Hindlimb muscle (tissue), 1 donor: ENCODE results near the gene LRRC1. TPM values are rescaled to one million over a fixed set of nuclear protein-coding genes. Genes with fewer than 3 reads are reported as not detected.
"Not testable (repeated sequence)": the region's sequence is repeated elsewhere in the genome, so short reads cannot be mapped to it uniquely, and the experiment has no call there.

Experiments
- DNase-seq: peaks from one replicate; pipeline ENCODE4 v3.0.0-alpha.2; 2013
- polyA plus RNA-seq: library from polyadenylated mRNA; unstranded; fragments of 120-200 nt; gene quantifications from one replicate; pipeline ENCODE4 v1.2.1, GENCODE V29; 2013; ENCODE audit not compliant: insufficient read length

LRRC1 gene
- 8.3 TPM for polyA plus RNA-seq

- DNase-seq, result peak; percentile 97
Observed at GRCh38 chr6:53794720-53795339, at the start of gene LRRC1. LRRC1 (plus strand) TSS chr6:53795005; CDS start chr6:53795257, 252 bp downstream.

GRCh38 chr6:53746442-53747103, 48.2 kb upstream of the LRRC1 start:
- no peak for DNase-seq

GRCh38 chr6:53750052-53750650, 44.7 kb upstream of the LRRC1 start:
- DNase-seq, result no peak

- no peak for DNase-seq
Observed at GRCh38 chr6:53751417-53751816, 43.4 kb upstream of the LRRC1 start.

GRCh38 chr6:53752440-53752839, 42.4 kb upstream of the LRRC1 start:
- DNase-seq, result no peak

GRCh38 chr6:53752856-53753255, 41.9 kb upstream of the LRRC1 start:
- DNase-seq, result no peak

- no peak for DNase-seq
Observed at GRCh38 chr6:53754330-53754729, 40.5 kb upstream of the LRRC1 start.

GRCh38 chr6:53756396-53756795, 38.4 kb upstream of the LRRC1 start:
- DNase-seq, result no peak

GRCh38 chr6:53758496-53758895, 36.3 kb upstream of the LRRC1 start:
- DNase-seq, result no peak

- no peak for DNase-seq
Observed at GRCh38 chr6:53761036-53761435, 33.8 kb upstream of the LRRC1 start.

GRCh38 chr6:53765270-53765669, 29.5 kb upstream of the LRRC1 start:
- no peak for DNase-seq

- no peak for DNase-seq
Observed at GRCh38 chr6:53766930-53767329, 27.9 kb upstream of the LRRC1 start.

- DNase-seq, result no peak
Observed at GRCh38 chr6:53767941-53768340, 26.9 kb upstream of the LRRC1 start.

- no peak for DNase-seq
Observed at GRCh38 chr6:53768636-53769035, 26.2 kb upstream of the LRRC1 start.

- DNase-seq, result no peak
Observed at GRCh38 chr6:53770780-53771249, 24.0 kb upstream of the LRRC1 start.

GRCh38 chr6:53771785-53772624, 22.8 kb upstream of the LRRC1 start:
- DNase-seq, result no peak

- no peak for DNase-seq
Observed at GRCh38 chr6:53773044-53773696, 21.6 kb upstream of the LRRC1 start.

GRCh38 chr6:53776152-53776551, 18.7 kb upstream of the LRRC1 start:
- not testable (repeated sequence) for DNase-seq

GRCh38 chr6:53784991-53785390, 9.8 kb upstream of the LRRC1 start:
- DNase-seq, result not testable (repeated sequence)

- no peak for DNase-seq
Observed at GRCh38 chr6:53786832-53787231, 8.0 kb upstream of the LRRC1 start.

- no peak for DNase-seq
Observed at GRCh38 chr6:53790886-53791285, 3.9 kb upstream of the LRRC1 start.

- no peak for DNase-seq
Observed at GRCh38 chr6:53792016-53792415, 2.8 kb upstream of the LRRC1 start.

GRCh38 chr6:53792973-53793317, 1.9 kb upstream of the LRRC1 start:
- no peak for DNase-seq
